Keratinocyte (primary cell): ENCODE results near the gene FAM83C.

ENCODE experiments used
- CTCF ChIP-seq, 3 experiments: IDR thresholded peaks in 1 of 3; conservative IDR thresholded peaks in 1 of 3; optimal IDR thresholded peaks in 1 of 3; 2 replicates in 2 of 3; 3 replicates in 1 of 3; pipeline versions ENCODE3 to v1.5.1; 2011; ENCODE audit warnings: low read length in 3 of 3, mild to moderate bottlenecking in 3 of 3, moderate library complexity in 2 of 3, control low read depth in 1 of 3, inconsistent platforms in 1 of 3; ENCODE audit not compliant: insufficient read depth in 2 of 3; ENCODE audit errors: extremely low read depth in 1 of 3
- EZH2 ChIP-seq: IDR thresholded peaks from one replicate; pipeline ENCODE4 v1.6.1; 2012; ENCODE audit warnings: inconsistent platforms, mild to moderate bottlenecking, low read length, moderate library complexity

GRCh38 chr20:35339636-35340035 lies 47.4 kb upstream of the FAM83C start:
- TF ChIP-seq CTCF (optimal IDR thresholded peaks at IDR 0.05 in 1 of 3, IDR thresholded peaks at IDR 0.05 in 1 of 3, conservative IDR thresholded peaks at IDR 0.05 in 1 of 3; ENCODE audit: extremely low read depth in 1 of 3, insufficient read depth in 2 of 3, low read length in 3 of 3) (no peak), EZH2 (no peak)
